DMS153 treated with DMSO at 0.1 percent for 48 hours (cell line): ENCODE results near the gene ENG.

Source experiments
- DNase-seq: peaks from one replicate; lab custom pipeline; 2025; ENCODE audit not compliant: unreplicated experiment; lab: John Stamatoyannopoulos, UW

The ENG gene

GRCh38 chr9:127778280-127779135 lies 76.0 kb downstream of the ENG start, which contains the start of gene SH2D3C:
Gene SH2D3C (minus strand): TSS chr9:127778666. CDS start chr9:127778627, 39 bp downstream.
- no peak for DNase-seq

- no peak for DNase-seq
Observed at GRCh38 chr9:127777368-127777980, 77.0 kb downstream of the ENG start.

- no peak for DNase-seq
Observed at GRCh38 chr9:127776924-127777289, 77.6 kb downstream of the ENG start.

- DNase-seq, result no peak
Observed at GRCh38 chr9:127776195-127776923, 78.1 kb downstream of the ENG start.

- no peak for DNase-seq
Observed at GRCh38 chr9:127773981-127774380, 80.5 kb downstream of the ENG start.

- DNase-seq, result no peak
Observed at GRCh38 chr9:127773272-127773671, 81.2 kb downstream of the ENG start.

GRCh38 chr9:127772603-127773002 lies 81.9 kb downstream of the ENG start:
- no peak for DNase-seq

GRCh38 chr9:127771570-127772189 lies 82.8 kb downstream of the ENG start:
- DNase-seq, result no peak

GRCh38 chr9:127770905-127771569 lies 83.4 kb downstream of the ENG start:
- DNase-seq, result peak; percentile 93

GRCh38 chr9:127770583-127770904 lies 83.9 kb downstream of the ENG start:
- no peak for DNase-seq

- no peak for DNase-seq
Observed at GRCh38 chr9:127769929-127770582, 84.4 kb downstream of the ENG start.

- no peak for DNase-seq
Observed at GRCh38 chr9:127769101-127769500, 85.4 kb downstream of the ENG start.

- DNase-seq, result no peak
Observed at GRCh38 chr9:127768698-127769097, 85.8 kb downstream of the ENG start.

- DNase-seq, result no peak
Observed at GRCh38 chr9:127767909-127768331, 86.5 kb downstream of the ENG start.

GRCh38 chr9:127767410-127767809 lies 87.0 kb downstream of the ENG start:
- no peak for DNase-seq

- no peak for DNase-seq
Observed at GRCh38 chr9:127765418-127765817, 89.0 kb downstream of the ENG start.
